ENCODE results near the gene THAP11.

The THAP11 gene

DNA sequence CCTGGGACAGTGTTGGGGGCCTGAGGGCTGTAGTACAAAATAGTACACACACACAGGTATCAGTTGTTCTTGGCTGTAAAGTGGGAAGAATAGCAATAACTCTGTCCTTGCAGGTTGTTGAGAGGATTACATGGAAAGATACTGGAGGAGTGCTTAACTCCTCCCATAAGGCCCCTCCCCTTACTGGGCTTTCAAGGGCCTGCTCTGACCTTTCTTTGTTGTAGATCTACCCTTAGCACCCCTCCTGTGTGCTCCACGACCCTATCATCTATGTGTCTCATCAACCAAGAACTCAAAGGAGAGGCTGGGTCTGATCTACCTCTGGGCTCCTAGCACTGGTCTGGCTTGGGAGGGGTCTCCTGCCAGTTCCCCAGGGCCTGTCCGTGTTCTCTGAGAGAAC lies 22.5 kb downstream of the THAP11 start:
- DNase-seq (ENCODE audit: low spot score) = no peak
- POLR2A ChIA-PET (ENCODE audit: low non-redundant PET) = interaction anchor here (0.7 kb wide), 1 partner anchor 20 kb away, joined by 3 read pairs; no protein-coding TSS in a partner anchor
- TF ChIP-seq, protein P1, sequence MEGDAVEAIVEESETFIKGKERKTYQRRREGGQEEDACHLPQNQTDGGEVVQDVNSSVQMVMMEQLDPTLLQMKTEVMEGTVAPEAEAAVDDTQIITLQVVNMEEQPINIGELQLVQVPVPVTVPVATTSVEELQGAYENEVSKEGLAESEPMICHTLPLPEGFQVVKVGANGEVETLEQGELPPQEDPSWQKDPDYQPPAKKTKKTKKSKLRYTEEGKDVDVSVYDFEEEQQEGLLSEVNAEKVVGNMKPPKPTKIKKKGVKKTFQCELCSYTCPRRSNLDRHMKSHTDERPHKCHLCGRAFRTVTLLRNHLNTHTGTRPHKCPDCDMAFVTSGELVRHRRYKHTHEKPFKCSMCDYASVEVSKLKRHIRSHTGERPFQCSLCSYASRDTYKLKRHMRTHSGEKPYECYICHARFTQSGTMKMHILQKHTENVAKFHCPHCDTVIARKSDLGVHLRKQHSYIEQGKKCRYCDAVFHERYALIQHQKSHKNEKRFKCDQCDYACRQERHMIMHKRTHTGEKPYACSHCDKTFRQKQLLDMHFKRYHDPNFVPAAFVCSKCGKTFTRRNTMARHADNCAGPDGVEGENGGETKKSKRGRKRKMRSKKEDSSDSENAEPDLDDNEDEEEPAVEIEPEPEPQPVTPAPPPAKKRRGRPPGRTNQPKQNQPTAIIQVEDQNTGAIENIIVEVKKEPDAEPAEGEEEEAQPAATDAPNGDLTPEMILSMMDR (conservative IDR thresholded peaks at IDR 0.05; ENCODE audit: low read depth) = no peak
- peak overlapping the region; percentile 17; the same call in 1 of the 2 replicates for H3K27ac ChIP-seq
- CTCF ChIA-PET = interaction anchor here (1.3 kb wide), 1 partner anchor 192 kb away, joined by 4 read pairs; no protein-coding TSS in a partner anchor

DNA sequence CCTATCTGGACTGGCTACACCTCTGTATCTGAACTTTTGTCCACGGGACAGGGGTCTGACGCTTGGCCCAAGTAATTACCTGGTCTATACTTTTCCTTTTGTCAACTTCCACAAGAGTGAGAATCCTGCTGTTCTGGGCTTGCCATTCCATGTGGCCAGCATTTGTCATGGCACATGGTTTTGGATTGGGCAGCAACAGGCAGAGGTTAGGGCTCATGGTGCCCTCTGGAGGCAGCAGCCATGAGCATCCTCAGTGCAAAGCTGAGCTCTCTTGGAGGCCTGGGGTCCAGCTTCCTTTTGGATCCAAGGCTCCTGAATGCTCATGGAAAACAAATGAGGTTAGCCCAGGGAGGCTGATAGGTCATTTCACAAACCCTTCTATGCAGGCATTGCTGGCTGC lies 23.2 kb downstream of the THAP11 start:
- POLR2A ChIA-PET (ENCODE audit: low non-redundant PET) = no interaction called here
- peak overlapping the region; percentile 17; the same call in 1 of the 2 replicates for H3K27ac ChIP-seq

DNA sequence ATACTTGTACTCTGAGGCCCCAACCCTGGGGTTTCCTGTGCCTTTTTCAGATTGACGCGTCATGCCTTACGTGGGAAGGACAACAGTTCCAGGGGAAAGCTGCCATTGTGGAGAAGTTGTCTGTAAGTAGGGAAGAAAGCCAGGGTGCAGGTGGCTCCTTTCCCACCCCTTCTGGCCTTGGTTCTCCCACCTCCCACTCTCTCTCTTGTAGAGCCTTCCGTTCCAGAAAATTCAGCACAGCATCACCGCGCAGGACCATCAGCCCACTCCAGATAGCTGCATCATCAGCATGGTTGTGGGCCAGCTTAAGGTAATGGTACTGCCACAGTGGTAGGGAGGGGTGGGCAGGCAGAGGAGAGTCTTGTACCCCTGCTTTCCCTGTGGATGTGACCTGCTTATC lies 26.2 kb downstream of the THAP11 start:
- H3K27ac ChIP-seq = peak overlapping the region; percentile 30; the same call in 1 of the 2 replicates
- POLR2A ChIA-PET (ENCODE audit: low non-redundant PET) = no interaction called here
- no peak for DNase-seq (ENCODE audit: low spot score)
- CTCF ChIA-PET = interaction anchor here (0.6 kb wide), 1 partner anchor 61 kb away, joined by 4 read pairs; no protein-coding TSS in a partner anchor
- TF ChIP-seq, protein P1 (conservative IDR thresholded peaks at IDR 0.05; ENCODE audit: low read depth) = no peak

More for the DNA sequence above, 23.2 kb downstream of the THAP11 start:
- DNase-seq (ENCODE audit: low spot score) = no peak
- TF ChIP-seq, protein P1 (conservative IDR thresholded peaks at IDR 0.05; ENCODE audit: low read depth) = no peak; the same call in 1 of the 2 replicates
- CTCF ChIA-PET = interaction anchor here (0.6 to 1.3 kb wide), 5 partner anchors 46 to 236 kb away, joined by 3 to 5 read pairs (median 4); no protein-coding TSS in a partner anchor

DNA sequence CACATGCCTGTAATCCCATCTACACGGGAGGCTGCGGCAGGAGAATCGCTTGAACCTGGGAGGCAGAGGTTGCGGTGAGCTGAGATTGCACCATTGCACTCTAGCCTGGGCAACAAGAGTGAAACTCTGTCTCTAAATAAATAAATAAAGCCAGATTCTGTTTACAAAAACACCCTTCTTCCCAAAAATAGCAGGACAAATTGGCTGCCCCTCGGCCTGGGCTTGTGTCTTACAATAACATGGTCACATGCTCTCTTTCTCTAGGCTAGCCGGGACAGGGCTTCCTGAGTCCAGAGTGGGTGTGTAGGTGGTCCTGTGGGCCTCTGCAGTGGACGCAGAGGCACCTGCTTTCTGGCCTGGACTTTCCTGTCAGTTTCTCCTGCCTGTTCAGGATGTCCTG lies 27.5 kb downstream of the THAP11 start:
- POLR2A ChIA-PET (ENCODE audit: low non-redundant PET) = no interaction called here
- CTCF ChIA-PET = interaction anchor here (1.4 kb wide), 1 partner anchor 202 kb away, joined by 5 read pairs; no protein-coding TSS in a partner anchor
- no peak for DNase-seq (ENCODE audit: low spot score)
- H3K27ac ChIP-seq = peak overlapping the region; percentile 56
- TF ChIP-seq, protein P1 (conservative IDR thresholded peaks at IDR 0.05; ENCODE audit: low read depth) = no peak

DNA sequence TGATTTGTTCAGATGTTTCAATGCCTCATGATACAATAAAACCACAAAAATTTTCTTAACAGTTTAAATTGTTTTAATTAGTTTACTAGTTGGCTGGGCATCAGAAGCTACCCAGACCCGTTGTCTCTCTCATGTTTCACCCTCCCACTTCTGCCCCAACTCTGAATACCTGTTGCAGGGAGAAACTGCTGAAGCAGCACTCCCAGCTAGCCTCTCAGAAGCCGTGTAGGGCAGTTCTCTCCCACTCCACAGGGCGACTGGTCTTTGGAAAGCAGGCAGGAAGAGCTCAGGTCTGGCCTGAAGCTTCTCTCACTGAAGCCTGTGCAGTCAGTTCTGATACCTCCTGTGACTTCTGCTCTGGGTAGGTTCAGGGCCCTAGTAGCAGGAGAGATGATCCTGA lies 29.1 kb downstream of the THAP11 start:
- TF ChIP-seq, protein P1 (conservative IDR thresholded peaks at IDR 0.05; ENCODE audit: low read depth) = no peak
- H3K27ac ChIP-seq = peak overlapping the region; percentile 79
- ChIA-PET POLR2A (ENCODE audit: low non-redundant PET) (interaction anchor here (0.6 to 0.8 kb wide), 2 partner anchors 12 to 25 kb away, joined by 3 to 4 read pairs; partner anchors contain the start of gene NUTF2), CTCF (interaction anchor here (1.2 to 1.7 kb wide), 4 partner anchors 12 to 55 kb away, joined by 3 to 9 read pairs (median 5); partner anchors contain the start of gene NRN1L)
- DNase-seq (ENCODE audit: low spot score) = no peak

DNA sequence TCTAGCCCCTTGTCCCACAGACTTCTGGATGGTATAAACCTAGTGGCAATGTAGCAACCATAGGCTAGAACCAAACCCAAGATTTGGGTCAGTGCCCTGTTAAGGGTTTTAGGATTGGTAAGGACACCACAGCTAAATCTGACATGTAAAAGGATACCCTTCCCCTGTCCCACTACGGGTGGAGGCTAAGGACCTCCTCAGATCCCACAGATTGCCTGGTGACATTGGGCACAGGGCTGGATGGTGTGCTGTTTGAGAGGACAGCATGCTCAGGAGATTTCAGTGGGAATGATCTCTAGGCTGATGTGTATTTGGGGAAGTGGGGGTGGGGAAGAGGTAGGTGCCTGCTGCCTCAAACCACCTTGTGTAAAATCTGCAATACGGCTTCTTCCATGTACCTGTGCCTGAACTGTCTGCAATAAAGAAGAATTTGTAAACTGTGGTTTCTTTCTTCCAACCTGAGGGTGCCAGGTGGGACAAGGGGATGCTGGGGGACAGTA lies 30.1 kb downstream of the THAP11 start:
- ChIA-PET POLR2A (ENCODE audit: low non-redundant PET) (interaction anchor here (0.6 to 0.8 kb wide), 2 partner anchors 13 to 26 kb away, joined by 3 to 4 read pairs; partner anchors contain the start of gene NUTF2), CTCF (interaction anchor here (0.6 to 1.7 kb wide), 5 partner anchors 11 to 62 kb away, joined by 3 to 9 read pairs (median 3); partner anchors contain the start of gene NRN1L)
- DNase-seq (ENCODE audit: low spot score) = no peak
- H3K27ac ChIP-seq = peak overlapping the region; percentile 79
- TF ChIP-seq, protein P1 (conservative IDR thresholded peaks at IDR 0.05; ENCODE audit: low read depth) = no peak

All from RWPE1 (cell line).